ENCODE measurements around the gene XYLT1. TPM values are rescaled to one million over a fixed set of nuclear protein-coding genes. Genes with fewer than 3 reads are reported as not detected.

XYLT1 gene
- total RNA-seq, 2 experiments from 2014 or later = 7.3 to 8.9 TPM

- H3K36me3 Mint-ChIP-seq (ENCODE audit: low read depth) = peaks cover 7% of the 10 kb centered on the region
These were observed 9.9 kb downstream of the XYLT1 start for GRCh38 chr16:17460890-17461289.

GRCh38 chr16:17459903-17460521, 10.7 kb downstream of the XYLT1 start:
- Mint-ChIP-seq H3K9me3 (no peaks in the 10 kb centered on the region), H3K4me3 (no peak overlapping the region), H3K4me1 (ENCODE audit: low read depth) (peaks cover 23% of the 10 kb centered on the region), H3K27me3 (no peaks in the 10 kb centered on the region), H3K27ac (no peak overlapping the region), H3K36me3 (ENCODE audit: low read depth) (peaks cover 7% of the 10 kb centered on the region)
- ChIA-PET POLR2A (interaction anchor here (1.3 kb wide), 1 partner anchor 9 kb away, joined by 3 read pairs; no protein-coding TSS in a partner anchor), CTCF (no interaction called here)
- TF ChIP-seq, protein P1, sequence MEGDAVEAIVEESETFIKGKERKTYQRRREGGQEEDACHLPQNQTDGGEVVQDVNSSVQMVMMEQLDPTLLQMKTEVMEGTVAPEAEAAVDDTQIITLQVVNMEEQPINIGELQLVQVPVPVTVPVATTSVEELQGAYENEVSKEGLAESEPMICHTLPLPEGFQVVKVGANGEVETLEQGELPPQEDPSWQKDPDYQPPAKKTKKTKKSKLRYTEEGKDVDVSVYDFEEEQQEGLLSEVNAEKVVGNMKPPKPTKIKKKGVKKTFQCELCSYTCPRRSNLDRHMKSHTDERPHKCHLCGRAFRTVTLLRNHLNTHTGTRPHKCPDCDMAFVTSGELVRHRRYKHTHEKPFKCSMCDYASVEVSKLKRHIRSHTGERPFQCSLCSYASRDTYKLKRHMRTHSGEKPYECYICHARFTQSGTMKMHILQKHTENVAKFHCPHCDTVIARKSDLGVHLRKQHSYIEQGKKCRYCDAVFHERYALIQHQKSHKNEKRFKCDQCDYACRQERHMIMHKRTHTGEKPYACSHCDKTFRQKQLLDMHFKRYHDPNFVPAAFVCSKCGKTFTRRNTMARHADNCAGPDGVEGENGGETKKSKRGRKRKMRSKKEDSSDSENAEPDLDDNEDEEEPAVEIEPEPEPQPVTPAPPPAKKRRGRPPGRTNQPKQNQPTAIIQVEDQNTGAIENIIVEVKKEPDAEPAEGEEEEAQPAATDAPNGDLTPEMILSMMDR (IDR thresholded peaks at IDR 0.05) = no peak
- intact Hi-C loops (cut with micrococcal nuclease) = loop anchor here (10.0 kb wide), 1 partner anchor 95 kb away; no protein-coding TSS in a partner anchor
- ATAC-seq (no peak), DNase-seq (no peak)

More at GRCh38 chr16:17460890-17461289, 9.9 kb downstream of the XYLT1 start:
- TF ChIP-seq, protein P1 (IDR thresholded peaks at IDR 0.05) = no peak
- no peak overlapping the region for H3K27ac Mint-ChIP-seq
- ChIA-PET POLR2A (interaction anchor here (1.3 kb wide), 1 partner anchor 8 kb away, joined by 3 read pairs; no protein-coding TSS in a partner anchor), CTCF (no interaction called here)
- H3K4me3 Mint-ChIP-seq = no peak overlapping the region
- H3K27me3 Mint-ChIP-seq = no peaks in the 10 kb centered on the region
- H3K9me3 Mint-ChIP-seq = no peaks in the 10 kb centered on the region
- DNase-seq (no peak), ATAC-seq (no peak)
- H3K4me1 Mint-ChIP-seq (ENCODE audit: low read depth) = peaks cover 23% of the 10 kb centered on the region
- intact Hi-C loops (cut with micrococcal nuclease) = loop anchor here (10.0 kb wide), 1 partner anchor 96 kb away; no protein-coding TSS in a partner anchor

DNA sequence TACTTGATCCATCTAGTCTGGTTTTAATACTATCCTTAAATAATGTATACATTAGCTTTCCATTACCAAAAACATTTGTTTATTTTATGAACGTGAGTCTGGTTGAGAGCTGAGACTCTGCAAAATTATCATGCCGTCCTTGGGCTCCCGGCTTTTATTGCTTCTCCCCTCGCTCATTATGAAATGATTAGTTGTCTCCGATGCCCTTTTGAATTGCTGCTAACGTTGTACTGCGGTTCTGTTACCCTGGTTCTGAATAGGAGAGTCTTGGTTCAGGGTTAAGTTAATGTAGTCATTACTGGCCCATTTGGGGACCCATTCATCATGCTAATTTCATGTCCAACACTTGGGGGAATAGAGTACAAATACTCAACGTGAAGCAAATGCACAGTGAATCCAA, 12.8 kb downstream of the XYLT1 start:
- Mint-ChIP-seq H3K4me1 (ENCODE audit: low read depth) (peaks cover 16% of the 10 kb centered on the region), H3K9me3 (no peaks in the 10 kb centered on the region), H3K36me3 (ENCODE audit: low read depth) (peaks cover 5% of the 10 kb centered on the region), H3K4me3 (no peak overlapping the region), H3K27ac (no peak overlapping the region), H3K27me3 (no peaks in the 10 kb centered on the region)
- TF ChIP-seq, protein P1 (IDR thresholded peaks at IDR 0.05) = no peak
- no peak for ATAC-seq
- CTCF ChIA-PET = interaction anchor here (0.9 to 1.1 kb wide), 2 partner anchors 10 to 41 kb away, joined by 4 read pairs; no protein-coding TSS in a partner anchor
- no peak for DNase-seq
- intact Hi-C loops (cut with micrococcal nuclease) = no loop called here
- POLR2A ChIA-PET = no interaction called here

DNA sequence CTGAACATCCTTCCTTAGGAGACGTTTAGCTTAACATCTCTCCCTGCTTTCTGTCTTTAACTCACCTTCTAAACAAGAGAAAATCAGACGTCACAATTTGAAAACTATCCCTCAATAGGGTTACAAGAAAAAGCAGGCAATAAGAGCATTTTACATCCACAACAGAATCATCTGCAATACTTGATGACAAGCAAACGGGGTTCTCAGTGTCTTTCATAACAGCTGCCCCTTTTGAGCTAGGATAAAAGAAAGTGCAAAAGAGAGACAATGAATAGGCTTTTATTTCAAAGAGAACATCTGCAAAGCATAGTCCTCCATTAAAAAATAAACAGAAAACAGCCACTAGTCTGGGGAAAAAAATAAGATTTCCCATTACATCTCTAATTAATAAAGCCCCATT, 13.2 kb downstream of the XYLT1 start:
- ATAC-seq (no peak), DNase-seq (no peak)
- H3K27me3 Mint-ChIP-seq = no peaks in the 10 kb centered on the region
- peaks cover 13% of the 10 kb centered on the region for H3K4me1 Mint-ChIP-seq (ENCODE audit: low read depth)
- H3K9me3 Mint-ChIP-seq = no peaks in the 10 kb centered on the region
- TF ChIP-seq, protein P1 (IDR thresholded peaks at IDR 0.05) = no peak
- intact Hi-C loops (cut with micrococcal nuclease) = no loop called here
- no peak overlapping the region for H3K4me3 Mint-ChIP-seq
- no peak overlapping the region for H3K27ac Mint-ChIP-seq
- CTCF ChIA-PET = interaction anchor here (0.9 to 1.1 kb wide), 2 partner anchors 10 to 41 kb away, joined by 4 read pairs; no protein-coding TSS in a partner anchor
- POLR2A ChIA-PET = no interaction called here
- H3K36me3 Mint-ChIP-seq (ENCODE audit: low read depth) = peaks cover 5% of the 10 kb centered on the region

- peaks cover 4% of the 10 kb centered on the region for H3K36me3 Mint-ChIP-seq (ENCODE audit: low read depth)
- no peaks in the 10 kb centered on the region for H3K27me3 Mint-ChIP-seq
- ChIA-PET CTCF (interaction anchor here (1.1 kb wide), 1 partner anchor 12 kb away, joined by 3 read pairs; no protein-coding TSS in a partner anchor), POLR2A (interaction anchor here (1.5 kb wide), 1 partner anchor 13 kb away, joined by 5 read pairs; no protein-coding TSS in a partner anchor)
- TF ChIP-seq, protein P1 (IDR thresholded peaks at IDR 0.05) = no peak
- ATAC-seq = no peak
- peaks cover 27% of the 10 kb centered on the region for H3K4me1 Mint-ChIP-seq (ENCODE audit: low read depth)
- no peak overlapping the region for H3K4me3 Mint-ChIP-seq
- intact Hi-C loops (cut with micrococcal nuclease) = no loop called here
- no peaks in the 10 kb centered on the region for H3K9me3 Mint-ChIP-seq
- no peak for DNase-seq
- H3K27ac Mint-ChIP-seq = no peak overlapping the region
These were observed 16.5 kb downstream of the XYLT1 start for GRCh38 chr16:17454162-17454730.

Measured in activated CD8-positive, alpha-beta T cell treated with anti-CD3 and anti-CD28 coated beads for 36 hours (primary cell).